ENCODE results near the gene CCDC148. TPM values are rescaled to one million over a fixed set of nuclear protein-coding genes. Genes with fewer than 3 reads are reported as not detected.

The CCDC148 gene
- total RNA-seq, 1 donor from 2014 or later = 9.3 TPM

GRCh38 chr2:158127380-158127804 lies 329.2 kb downstream of the CCDC148 start:
- TF ChIP-seq, protein P1, sequence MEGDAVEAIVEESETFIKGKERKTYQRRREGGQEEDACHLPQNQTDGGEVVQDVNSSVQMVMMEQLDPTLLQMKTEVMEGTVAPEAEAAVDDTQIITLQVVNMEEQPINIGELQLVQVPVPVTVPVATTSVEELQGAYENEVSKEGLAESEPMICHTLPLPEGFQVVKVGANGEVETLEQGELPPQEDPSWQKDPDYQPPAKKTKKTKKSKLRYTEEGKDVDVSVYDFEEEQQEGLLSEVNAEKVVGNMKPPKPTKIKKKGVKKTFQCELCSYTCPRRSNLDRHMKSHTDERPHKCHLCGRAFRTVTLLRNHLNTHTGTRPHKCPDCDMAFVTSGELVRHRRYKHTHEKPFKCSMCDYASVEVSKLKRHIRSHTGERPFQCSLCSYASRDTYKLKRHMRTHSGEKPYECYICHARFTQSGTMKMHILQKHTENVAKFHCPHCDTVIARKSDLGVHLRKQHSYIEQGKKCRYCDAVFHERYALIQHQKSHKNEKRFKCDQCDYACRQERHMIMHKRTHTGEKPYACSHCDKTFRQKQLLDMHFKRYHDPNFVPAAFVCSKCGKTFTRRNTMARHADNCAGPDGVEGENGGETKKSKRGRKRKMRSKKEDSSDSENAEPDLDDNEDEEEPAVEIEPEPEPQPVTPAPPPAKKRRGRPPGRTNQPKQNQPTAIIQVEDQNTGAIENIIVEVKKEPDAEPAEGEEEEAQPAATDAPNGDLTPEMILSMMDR (IDR thresholded peaks at IDR 0.05) = no peak
- no peak for TF ChIP-seq EZH2 (IDR thresholded peaks at IDR 0.05)
- TF ChIP-seq EZH2phosphoT487 (IDR thresholded peaks at IDR 0.05) = no peak
- Mint-ChIP-seq H3K27ac (no peak overlapping the region), H3K9me3 (no peaks in the 10 kb centered on the region), H3K27me3 (ENCODE audit: insufficient read depth, low read depth) (peaks cover 2% of the 10 kb centered on the region), H3K36me3 (no peaks in the 10 kb centered on the region), H3K4me1 (no peaks in the 10 kb centered on the region), H3K4me3 (no peak overlapping the region)
- no peak overlapping the region for H3K27ac ChIP-seq
- no peak overlapping the region for H3K4me2 ChIP-seq
- H2AFZ ChIP-seq (replicated peaks) = no peak overlapping the region
- no peaks in the 10 kb centered on the region for H3K27me3 ChIP-seq
- no peak overlapping the region for H3K4me3 ChIP-seq
- no peaks in the 10 kb centered on the region for H3F3A ChIP-seq (ENCODE audit: low read depth)
- H3K36me3 ChIP-seq = no peaks in the 10 kb centered on the region
- no peak overlapping the region for H3K9ac ChIP-seq
- no peaks in the 10 kb centered on the region for H3K4me1 ChIP-seq
- H3K9me3 ChIP-seq (ENCODE audit: low read depth) = no peaks in the 10 kb centered on the region
- H4K20me1 ChIP-seq (ENCODE audit: low read depth) = no peaks in the 10 kb centered on the region
- H3K79me2 ChIP-seq (ENCODE audit: low read depth) = no peaks in the 10 kb centered on the region
- no peak for DNase-seq (ENCODE audit: low spot score)

DNA sequence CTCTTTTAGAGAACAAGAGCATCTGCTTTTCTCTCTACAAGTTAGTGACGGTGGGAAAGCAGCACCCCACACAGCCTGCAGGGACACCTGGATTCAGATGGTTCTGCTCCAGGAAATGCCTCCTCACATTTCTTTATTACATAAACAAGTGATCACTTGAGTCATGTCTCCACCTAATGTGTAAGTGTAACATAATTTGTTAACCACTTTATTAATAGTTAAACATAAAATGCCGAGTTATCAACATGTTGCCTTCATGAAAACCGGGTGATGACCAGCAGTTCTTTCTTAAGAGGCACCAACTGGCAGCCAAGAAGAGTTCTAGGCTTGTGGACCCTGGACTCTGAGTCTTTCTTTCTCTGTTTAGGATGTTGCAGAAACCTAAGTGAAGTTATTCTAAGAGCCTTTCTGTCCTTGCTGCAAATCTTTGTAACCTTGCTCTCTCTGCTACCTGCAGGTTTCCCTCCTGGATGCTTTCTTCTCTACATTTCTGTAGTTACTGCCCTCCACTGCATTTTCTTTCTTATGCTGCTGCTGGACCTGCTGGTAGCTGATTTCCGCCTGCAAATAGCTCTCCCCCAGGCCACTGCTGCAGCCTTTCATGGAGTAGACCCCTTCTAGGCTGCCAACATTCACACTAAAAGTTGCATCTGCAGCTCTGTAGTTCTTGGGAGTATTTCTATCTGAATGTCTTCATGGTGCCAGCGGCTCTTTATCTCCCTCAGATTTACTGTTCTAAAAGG lies 330.6 kb downstream of the CCDC148 start:
- H3K4me2 ChIP-seq = no peak overlapping the region

GRCh38 chr2:158124896-158125295 lies 331.7 kb downstream of the CCDC148 start:
- no peaks in the 10 kb centered on the region for H3K4me1 Mint-ChIP-seq
- no peak overlapping the region for H3K4me3 Mint-ChIP-seq
- H3K27me3 Mint-ChIP-seq (ENCODE audit: insufficient read depth, low read depth) = peaks cover 2% of the 10 kb centered on the region

More for the DNA sequence above, 330.6 kb downstream of the CCDC148 start:
- TF ChIP-seq, protein P1 (IDR thresholded peaks at IDR 0.05) = no peak
- no peak for TF ChIP-seq EZH2phosphoT487 (IDR thresholded peaks at IDR 0.05)
- no peak for TF ChIP-seq EZH2 (IDR thresholded peaks at IDR 0.05)
- no peaks in the 10 kb centered on the region for H3K36me3 Mint-ChIP-seq
- Histone ChIP-seq H2AFZ (replicated peaks) (no peak overlapping the region), H3K36me3 (no peaks in the 10 kb centered on the region), H4K20me1 (ENCODE audit: low read depth) (no peaks in the 10 kb centered on the region), H3K27ac (no peak overlapping the region), H3K4me3 (no peak overlapping the region), H3K9ac (no peak overlapping the region), H3K27me3 (no peaks in the 10 kb centered on the region), H3K4me1 (no peaks in the 10 kb centered on the region), H3F3A (ENCODE audit: low read depth) (no peaks in the 10 kb centered on the region), H3K79me2 (ENCODE audit: low read depth) (no peaks in the 10 kb centered on the region), H3K9me3 (ENCODE audit: low read depth) (no peaks in the 10 kb centered on the region)
- H3K27me3 Mint-ChIP-seq (ENCODE audit: insufficient read depth, low read depth) = peaks cover 2% of the 10 kb centered on the region
- no peak overlapping the region for H3K27ac Mint-ChIP-seq
- no peak for DNase-seq (ENCODE audit: low spot score)
- H3K9me3 Mint-ChIP-seq = no peaks in the 10 kb centered on the region
- H3K4me1 Mint-ChIP-seq = no peaks in the 10 kb centered on the region
- H3K4me3 Mint-ChIP-seq = no peak overlapping the region

More at GRCh38 chr2:158124896-158125295, 331.7 kb downstream of the CCDC148 start:
- no peaks in the 10 kb centered on the region for H3K79me2 ChIP-seq (ENCODE audit: low read depth)
- TF ChIP-seq, protein P1 (IDR thresholded peaks at IDR 0.05) = no peak
- TF ChIP-seq EZH2 (IDR thresholded peaks at IDR 0.05) (no peak), EZH2phosphoT487 (IDR thresholded peaks at IDR 0.05) (no peak)
- no peaks in the 10 kb centered on the region for H3K36me3 ChIP-seq
- DNase-seq (ENCODE audit: low spot score) = no peak
- no peaks in the 10 kb centered on the region for H3K9me3 Mint-ChIP-seq
- H3K9ac ChIP-seq = no peak overlapping the region
- H2AFZ ChIP-seq (replicated peaks) = no peak overlapping the region
- H3K27ac Mint-ChIP-seq = no peak overlapping the region
- no peak overlapping the region for H3K27ac ChIP-seq
- no peaks in the 10 kb centered on the region for H3K36me3 Mint-ChIP-seq
- H3K9me3 ChIP-seq (ENCODE audit: low read depth) = no peaks in the 10 kb centered on the region
- no peak overlapping the region for H3K4me2 ChIP-seq
- no peaks in the 10 kb centered on the region for H3F3A ChIP-seq (ENCODE audit: low read depth)
- H3K27me3 ChIP-seq = no peaks in the 10 kb centered on the region
- H4K20me1 ChIP-seq (ENCODE audit: low read depth) = no peaks in the 10 kb centered on the region
- H3K4me3 ChIP-seq = no peak overlapping the region
- no peaks in the 10 kb centered on the region for H3K4me1 ChIP-seq

Small RNA genes lying within 50 kb of the gene (small RNA-seq; reads per million reads assigned to genes)
- not detected for gene RN7SL393P

Other genes with a start within 250 kb of the CCDC148 start
- 72.1 and 83.9 TPM in 2 replicates for gene PKP4, start 199 bp upstream of the CCDC148 start, total RNA-seq (ENCODE audit: low replicate concordance)

All from neural progenitor cell (in vitro differentiated cells).